HUES6 (cell line): Measurements from ENCODE around the gene RASIP1.
"Not testable (repeated sequence)": the region's sequence is repeated elsewhere in the genome, so short reads cannot be mapped to it uniquely, and the experiment has no call there.

Experiments
- H3K27ac ChIP-seq: 2 replicates; pipeline ENCODE4 v1.7.0; 2013; ENCODE audit warnings: low read depth, mild to moderate bottlenecking, low read length, inconsistent platforms
- H3K27me3 ChIP-seq: 2 replicates; pipeline ENCODE4 v1.6.1; 2013; ENCODE audit warnings: low read length; ENCODE audit not compliant: control insufficient read depth, insufficient read depth
- H3K36me3 ChIP-seq: 2 replicates; pipeline ENCODE4 v1.6.1; 2013; ENCODE audit warnings: low read length; ENCODE audit not compliant: control insufficient read depth, insufficient read depth
- H3K4me1 ChIP-seq: 2 replicates; pipeline ENCODE4 v1.6.1; 2013; ENCODE audit warnings: low read length; ENCODE audit not compliant: control insufficient read depth, insufficient read depth
- H3K4me3 ChIP-seq: 2 replicates; pipeline ENCODE4 v1.5.1; 2013; ENCODE audit warnings: low read depth, low read length
- H3K9ac ChIP-seq: one replicate; pipeline ENCODE4 v1.6.1; 2013; ENCODE audit warnings: mild to moderate bottlenecking, low read length
- H3K9me3 ChIP-seq: 2 replicates; pipeline ENCODE4 v1.6.1; 2013; ENCODE audit warnings: low read depth, low read length; ENCODE audit not compliant: control insufficient read depth, insufficient read depth

Gene RASIP1

DNA sequence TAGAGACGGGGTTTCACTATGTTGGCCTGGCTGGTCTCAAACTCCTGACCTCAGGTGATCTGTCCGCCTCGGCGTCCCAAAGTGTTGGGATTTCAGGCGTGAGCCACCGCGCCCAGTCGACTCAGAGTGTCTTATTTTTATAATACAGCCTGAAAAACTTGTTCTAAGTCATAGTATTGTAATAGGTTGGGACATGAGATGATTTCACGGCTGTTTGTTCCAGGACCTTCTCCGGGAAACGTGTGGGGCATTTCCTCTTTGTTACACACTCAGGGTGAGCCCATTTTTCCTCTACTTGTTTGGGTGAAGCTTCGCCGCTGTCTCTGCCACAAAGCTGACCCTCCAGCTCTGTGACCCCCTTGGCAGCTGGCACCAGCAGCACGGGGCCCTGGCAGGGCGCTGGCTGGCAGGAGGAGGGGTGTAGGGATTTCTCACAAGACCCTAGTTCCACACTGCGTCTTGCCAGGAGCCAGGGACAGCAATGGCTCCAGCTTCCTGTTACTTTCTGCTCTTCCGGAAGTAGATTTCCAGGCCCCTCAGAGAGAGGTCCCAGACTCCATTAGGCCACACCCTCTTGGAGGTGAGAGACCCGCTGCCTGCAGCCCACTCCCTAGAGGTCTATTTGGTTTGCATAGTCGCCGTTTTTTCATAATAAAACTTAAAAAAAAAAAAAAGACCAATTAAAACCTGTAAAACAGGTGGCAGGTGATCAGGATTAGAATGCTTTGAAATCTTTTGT lies 30.5 kb upstream of the RASIP1 start:
- Histone ChIP-seq H3K4me3 (no peak overlapping the region), H3K9me3 (no peaks in the 10 kb centered on the region), H3K36me3 (no peaks in the 10 kb centered on the region), H3K27me3 (no peaks in the 10 kb centered on the region), H3K27ac (no peak overlapping the region), H3K9ac (no peak overlapping the region), H3K4me1 (no peaks in the 10 kb centered on the region)

DNA sequence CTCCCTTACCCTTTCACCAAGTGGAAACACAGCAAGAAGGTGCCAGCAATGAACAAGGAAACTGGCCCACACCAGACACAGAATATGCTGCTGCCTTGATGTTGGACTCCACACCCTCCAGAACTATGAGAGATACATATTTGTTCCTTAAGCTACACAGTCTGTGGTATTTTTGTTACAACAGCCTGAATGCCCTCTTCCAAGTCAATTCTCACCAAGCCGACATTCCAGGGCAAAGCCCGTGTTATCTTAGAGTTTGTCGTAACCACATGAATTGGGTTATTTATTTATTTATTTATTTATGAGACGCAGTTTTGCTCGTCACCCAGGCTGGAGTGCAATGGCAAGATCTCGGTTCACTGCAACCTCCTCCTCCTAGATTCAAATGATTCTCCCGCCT lies 29.9 kb upstream of the RASIP1 start:
- Histone ChIP-seq H3K36me3 (no peaks in the 10 kb centered on the region), H3K9ac (no peak overlapping the region), H3K4me3 (no peak overlapping the region), H3K9me3 (no peaks in the 10 kb centered on the region), H3K27me3 (no peaks in the 10 kb centered on the region), H3K27ac (no peak overlapping the region), H3K4me1 (no peaks in the 10 kb centered on the region)

DNA sequence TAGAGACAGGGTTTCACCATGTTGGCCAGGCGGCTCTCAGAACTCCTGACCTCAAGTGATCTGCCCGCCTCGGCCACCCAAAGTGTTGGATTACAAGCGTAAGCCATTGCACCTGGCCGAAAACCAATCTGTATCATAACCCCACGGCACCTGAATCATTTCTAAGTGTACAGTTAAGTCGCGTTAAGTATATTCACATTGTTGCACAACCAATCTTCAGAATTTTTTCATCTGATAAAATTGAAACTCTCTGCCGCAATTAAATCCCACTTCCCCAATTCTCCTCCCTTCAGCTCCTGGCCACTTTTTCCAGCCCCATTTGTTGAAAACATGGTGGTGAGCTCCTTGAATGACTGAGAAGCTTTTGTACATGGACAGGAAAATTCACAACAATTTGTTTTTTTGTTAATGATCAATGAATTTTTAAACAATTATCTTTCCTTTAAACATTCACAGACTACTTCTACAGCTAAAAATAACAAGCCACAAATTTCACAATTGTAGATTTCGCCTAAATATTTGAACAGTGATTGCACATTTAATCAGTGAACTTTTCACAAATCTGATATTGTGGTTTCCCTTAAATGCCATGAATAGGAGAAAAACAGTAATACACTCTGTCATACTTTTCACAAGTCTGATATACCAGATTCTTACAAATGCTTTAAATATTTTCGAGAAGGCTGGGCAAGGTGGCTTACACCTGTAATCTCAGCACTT lies 28.7 kb upstream of the RASIP1 start:
- no peaks in the 10 kb centered on the region for H3K36me3 ChIP-seq
- no peaks in the 10 kb centered on the region for H3K27me3 ChIP-seq
- H3K4me1 ChIP-seq: no peaks in the 10 kb centered on the region
- no peaks in the 10 kb centered on the region for H3K9me3 ChIP-seq
- no peak overlapping the region for H3K27ac ChIP-seq
- H3K9ac ChIP-seq: no peak overlapping the region
- no peak overlapping the region for H3K4me3 ChIP-seq

DNA sequence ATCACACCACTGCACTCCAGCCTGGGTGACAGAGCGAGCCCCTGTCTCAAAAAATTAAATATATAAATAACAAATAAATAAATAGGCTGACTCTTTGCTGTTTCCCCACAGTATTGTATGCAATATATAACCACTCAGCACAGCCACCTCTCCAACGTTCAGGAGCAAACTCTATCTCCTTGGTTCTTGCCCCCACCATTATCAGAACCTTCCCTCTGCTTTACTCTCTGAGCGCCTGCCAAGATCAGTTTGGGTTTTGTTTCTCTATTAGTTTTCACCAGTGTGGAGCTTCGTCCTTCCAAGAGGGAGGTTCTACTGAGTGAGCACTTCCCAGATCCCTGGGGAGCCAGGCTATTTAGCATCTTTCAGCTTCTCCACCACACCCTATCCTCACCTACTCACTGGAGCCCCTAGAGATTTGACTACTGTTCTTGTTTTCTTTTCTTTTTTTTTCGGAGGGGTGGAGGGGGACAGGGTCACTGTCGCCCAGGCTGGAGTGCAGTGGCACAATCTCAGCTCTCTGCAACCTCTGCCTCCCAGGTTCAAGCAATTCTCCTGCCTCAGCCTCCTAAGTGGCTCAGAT lies 27.9 kb upstream of the RASIP1 start:
- not testable (repeated sequence) for H3K27me3 ChIP-seq, H3K4me3 ChIP-seq, H3K9ac ChIP-seq, H3K36me3 ChIP-seq, H3K9me3 ChIP-seq, H3K27ac ChIP-seq, H3K4me1 ChIP-seq

DNA sequence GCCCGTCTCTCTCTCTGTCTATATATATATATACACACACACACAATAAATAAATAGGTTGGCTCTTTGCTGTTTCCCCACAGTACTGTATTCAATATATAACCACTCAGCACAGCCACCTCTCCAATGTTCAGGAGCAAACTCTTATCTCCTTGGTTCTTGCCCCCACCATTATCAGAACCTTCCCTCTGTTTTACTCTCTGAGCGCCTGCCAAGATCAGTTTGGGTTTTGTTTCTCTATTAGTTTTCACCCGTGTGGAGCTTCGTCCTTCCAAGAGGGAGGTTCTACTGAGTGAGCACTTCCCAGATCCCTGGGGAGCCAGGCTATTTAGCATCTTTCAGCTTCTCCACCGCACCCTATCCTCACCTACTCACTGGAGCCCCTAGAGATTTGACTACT lies 25.4 kb upstream of the RASIP1 start:
- not testable (repeated sequence) for H3K9ac ChIP-seq, H3K4me1 ChIP-seq, H3K27ac ChIP-seq, H3K36me3 ChIP-seq, H3K9me3 ChIP-seq, H3K4me3 ChIP-seq
- peaks cover 20% of the 10 kb centered on the region; the same call in 1 of the 2 replicates for H3K27me3 ChIP-seq

DNA sequence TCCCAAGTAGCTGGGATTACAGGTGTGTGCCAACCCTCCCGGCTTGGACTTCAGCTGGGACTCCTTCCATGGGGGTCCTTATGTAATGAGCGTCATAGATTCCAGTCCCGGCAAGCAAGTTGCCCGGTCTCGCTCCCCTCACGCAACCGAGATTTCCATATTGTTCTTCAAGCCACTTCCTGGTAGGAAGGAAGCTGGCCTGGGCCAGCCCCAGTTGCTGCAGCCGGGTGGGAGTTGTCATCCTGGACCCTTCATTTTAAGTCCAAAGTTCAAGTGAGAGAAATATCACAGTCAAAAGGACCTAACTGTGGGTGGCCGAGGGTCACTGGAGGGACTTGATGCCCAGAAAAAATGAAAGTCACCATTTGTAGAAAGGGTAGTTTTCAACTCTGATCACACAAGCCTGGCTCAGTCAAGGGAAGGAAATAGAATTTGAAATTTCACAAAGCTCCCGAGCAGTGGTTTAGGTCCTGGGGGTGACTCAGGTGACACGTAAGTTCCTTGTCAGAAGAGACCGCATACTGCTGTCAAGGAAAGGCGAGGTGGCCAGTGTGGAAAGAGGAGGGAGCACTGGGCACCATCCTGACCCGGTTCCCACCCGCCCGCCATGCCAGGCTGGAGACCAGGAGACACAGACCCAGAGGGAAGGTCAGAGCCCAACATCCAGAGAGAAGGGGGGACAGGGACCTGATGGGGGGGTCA lies 20.2 kb upstream of the RASIP1 start:
- Histone ChIP-seq H3K9ac (no peak overlapping the region), H3K27me3 (peaks cover 24% of the 10 kb centered on the region; the same call in 1 of the 2 replicates), H3K4me1 (peaks cover under 1% of the 10 kb centered on the region; the same call in 1 of the 2 replicates), H3K27ac (no peak overlapping the region), H3K36me3 (no peaks in the 10 kb centered on the region), H3K9me3 (no peaks in the 10 kb centered on the region), H3K4me3 (no peak overlapping the region)

DNA sequence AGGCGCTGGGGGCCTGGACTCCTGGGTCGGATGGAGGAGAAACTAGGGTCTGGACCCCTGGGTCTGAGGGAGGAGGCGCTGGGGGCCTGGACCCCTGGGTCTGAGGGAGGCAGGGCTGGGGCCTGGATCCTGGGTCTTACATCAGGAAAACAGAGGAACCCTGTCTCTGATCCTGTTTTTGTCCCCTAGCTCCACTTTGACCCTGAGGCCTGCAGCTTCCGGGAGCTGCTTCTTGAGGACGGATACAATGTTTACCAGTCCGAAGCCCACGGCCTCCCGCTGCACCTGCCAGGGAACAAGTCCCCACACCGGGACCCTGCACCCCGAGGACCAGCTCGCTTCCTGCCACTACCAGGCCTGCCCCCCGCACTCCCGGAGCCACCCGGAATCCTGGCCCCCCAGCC lies 17.3 kb upstream of the RASIP1 start:
- Histone ChIP-seq H3K27me3 (peaks cover 26% of the 10 kb centered on the region; the same call in 1 of the 2 replicates), H3K27ac (no peak overlapping the region), H3K9me3 (no peaks in the 10 kb centered on the region), H3K36me3 (no peaks in the 10 kb centered on the region), H3K9ac (no peak overlapping the region), H3K4me3 (no peak overlapping the region), H3K4me1 (peaks cover 12% of the 10 kb centered on the region; the same call in 1 of the 2 replicates)

DNA sequence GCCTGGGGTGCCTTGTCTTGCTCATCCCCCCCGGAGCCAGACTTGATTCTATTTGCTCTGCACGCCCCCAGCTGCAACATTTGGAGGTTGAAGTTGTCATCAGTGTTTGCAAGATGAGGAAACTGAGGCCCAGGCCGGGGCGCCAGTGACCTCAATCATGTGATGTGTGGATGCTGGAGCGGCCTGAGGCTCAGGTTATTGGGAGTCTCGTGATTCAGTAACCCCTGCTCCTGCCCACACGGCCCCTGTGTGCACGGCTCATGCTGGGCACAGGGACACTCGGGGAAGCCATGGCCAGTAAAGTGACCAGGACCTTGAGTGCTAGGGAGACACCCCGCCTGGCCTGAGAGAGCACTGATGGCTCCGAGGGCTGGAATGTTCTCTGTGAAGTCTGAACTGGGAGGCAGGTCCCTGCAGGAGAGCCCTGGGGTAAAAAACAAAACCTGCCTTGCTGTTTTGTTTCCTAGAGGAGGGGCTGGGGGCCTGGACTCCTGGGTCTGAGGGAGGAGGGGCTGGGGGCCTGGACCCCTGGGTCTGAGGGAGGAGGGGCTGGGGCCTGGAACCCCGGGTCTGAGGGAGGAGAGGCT lies 16.8 kb upstream of the RASIP1 start:
- H3K9me3 ChIP-seq: no peaks in the 10 kb centered on the region
- no peak overlapping the region for H3K9ac ChIP-seq
- H3K4me1 ChIP-seq: peaks cover 12% of the 10 kb centered on the region; the same call in 1 of the 2 replicates
- no peak overlapping the region for H3K27ac ChIP-seq
- H3K36me3 ChIP-seq: no peaks in the 10 kb centered on the region
- H3K4me3 ChIP-seq: no peak overlapping the region
- H3K27me3 ChIP-seq: peaks cover 20% of the 10 kb centered on the region; the same call in 1 of the 2 replicates

DNA sequence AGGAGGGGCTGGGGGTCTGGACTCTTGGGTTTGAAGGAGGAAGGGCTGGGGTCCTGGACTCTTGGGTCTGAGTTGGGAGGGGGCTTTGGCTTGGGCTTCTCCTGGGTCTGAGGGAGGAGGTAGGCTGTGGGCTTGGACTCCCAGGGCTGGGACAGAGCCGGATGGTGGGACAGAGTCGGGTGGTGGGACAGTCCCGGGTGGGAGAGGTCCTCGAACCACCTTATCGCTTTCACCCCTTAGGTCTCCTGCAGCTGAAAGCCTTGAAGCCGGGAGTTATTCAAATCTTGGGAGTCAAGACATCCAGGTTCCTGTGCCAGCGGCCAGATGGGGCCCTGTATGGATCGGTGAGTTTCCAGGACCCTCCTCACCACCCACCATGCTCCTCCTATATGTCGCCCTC lies 16.3 kb upstream of the RASIP1 start:
- peaks cover 16% of the 10 kb centered on the region; the same call in 1 of the 2 replicates for H3K27me3 ChIP-seq
- H3K9me3 ChIP-seq: no peaks in the 10 kb centered on the region
- no peak overlapping the region for H3K4me3 ChIP-seq
- H3K4me1 ChIP-seq: peaks cover 12% of the 10 kb centered on the region; the same call in 1 of the 2 replicates
- H3K36me3 ChIP-seq: no peaks in the 10 kb centered on the region
- no peak overlapping the region for H3K9ac ChIP-seq
- H3K27ac ChIP-seq: no peak overlapping the region

DNA sequence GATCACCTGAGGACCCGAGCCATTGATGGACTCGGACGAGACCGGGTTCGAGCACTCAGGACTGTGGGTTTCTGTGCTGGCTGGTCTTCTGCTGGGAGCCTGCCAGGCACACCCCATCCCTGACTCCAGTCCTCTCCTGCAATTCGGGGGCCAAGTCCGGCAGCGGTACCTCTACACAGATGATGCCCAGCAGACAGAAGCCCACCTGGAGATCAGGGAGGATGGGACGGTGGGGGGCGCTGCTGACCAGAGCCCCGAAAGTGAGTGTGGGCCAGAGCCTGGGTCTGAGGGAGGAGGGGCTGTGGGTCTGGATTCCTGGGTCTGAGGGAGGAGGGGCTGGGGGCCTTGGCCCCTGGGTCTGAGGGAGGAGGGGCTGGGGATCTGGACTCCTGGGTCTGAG lies 15.8 kb upstream of the RASIP1 start:
- Histone ChIP-seq H3K36me3 (no peaks in the 10 kb centered on the region; the same call in 1 of the 2 replicates), H3K27me3 (peaks cover 13% of the 10 kb centered on the region; the same call in 1 of the 2 replicates), H3K27ac (no peak overlapping the region), H3K4me1 (peaks cover 12% of the 10 kb centered on the region; the same call in 1 of the 2 replicates), H3K4me3 (no peak overlapping the region), H3K9me3 (no peaks in the 10 kb centered on the region), H3K9ac (no peak overlapping the region)
